Measurements from ENCODE around the gene UBE2H.
A peak's percentile ranks its signal among the peaks of the same experiment; 100 is the strongest.
"Not testable (repeated sequence)": the region's sequence is repeated elsewhere in the genome, so short reads cannot be mapped to it uniquely, and the experiment has no call there.

The UBE2H gene

GRCh38 chr7:129907122-129907736 is 45.5 kb downstream of the UBE2H start:
- no peak for DNase-seq

- DNase-seq: no peak
Observed at GRCh38 chr7:129906700-129907099, 46.1 kb downstream of the UBE2H start.

GRCh38 chr7:129903935-129904334 is 48.8 kb downstream of the UBE2H start:
- DNase-seq: no peak

DNA sequence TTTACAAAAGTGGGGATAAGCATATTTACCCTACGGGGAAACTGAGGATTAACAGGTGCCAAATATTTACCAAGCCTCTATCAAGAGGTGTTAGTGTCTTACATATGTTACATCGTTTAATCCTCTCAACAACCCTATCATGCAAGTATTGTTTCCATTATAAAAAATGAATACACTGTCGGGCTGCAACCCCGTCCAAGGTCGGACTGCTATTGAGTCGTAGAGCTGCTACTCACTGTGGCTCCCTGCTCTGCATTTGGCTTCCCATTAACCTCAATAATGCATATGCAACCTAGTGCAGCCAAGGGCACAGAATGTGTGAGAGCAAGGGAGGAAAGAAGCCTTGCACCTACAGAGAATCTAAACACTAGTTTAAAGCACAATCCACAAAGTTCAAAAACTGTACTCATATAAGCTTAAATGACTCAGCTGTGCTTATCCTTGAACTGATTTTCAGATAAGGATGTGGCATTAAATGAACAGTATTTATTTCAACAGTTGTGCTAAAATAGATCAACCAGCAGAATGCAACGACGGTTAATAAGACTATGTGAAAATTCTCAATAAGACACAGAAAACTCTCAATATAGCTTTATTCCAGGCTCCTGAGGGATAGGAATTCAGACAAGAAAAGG is 49.9 kb downstream of the UBE2H start:
- DNase-seq: no peak

DNA sequence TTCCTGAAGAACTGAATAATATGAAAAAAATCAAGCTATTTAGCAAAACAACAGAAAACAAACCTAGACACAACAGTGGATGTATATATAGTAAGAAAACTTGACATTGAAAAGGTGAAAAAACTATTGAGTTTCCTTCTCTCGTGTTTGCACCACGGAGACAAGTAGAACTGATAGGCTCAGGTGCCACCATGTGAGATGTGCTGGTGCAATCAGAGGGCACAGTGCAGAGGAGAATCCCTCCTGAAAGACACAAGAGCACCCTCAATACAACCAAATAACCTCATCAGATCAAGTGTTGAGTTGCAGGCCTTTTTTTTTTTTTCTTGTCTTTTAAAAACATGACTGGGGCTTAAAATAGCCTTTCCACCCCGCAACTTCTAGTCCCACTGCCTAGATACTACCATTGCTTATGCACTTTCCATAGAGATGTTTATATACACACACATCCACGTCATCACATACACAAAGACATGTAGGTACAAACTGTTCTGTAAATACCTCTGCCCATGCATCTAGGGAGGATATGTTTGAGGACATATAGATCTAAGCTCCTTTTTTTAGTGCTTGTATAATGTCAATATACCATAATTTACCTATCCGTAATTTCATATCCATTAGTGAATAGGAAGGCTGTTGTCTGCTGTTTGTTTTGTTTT is 54.1 kb downstream of the UBE2H start:
- DNase-seq: no peak

DNA sequence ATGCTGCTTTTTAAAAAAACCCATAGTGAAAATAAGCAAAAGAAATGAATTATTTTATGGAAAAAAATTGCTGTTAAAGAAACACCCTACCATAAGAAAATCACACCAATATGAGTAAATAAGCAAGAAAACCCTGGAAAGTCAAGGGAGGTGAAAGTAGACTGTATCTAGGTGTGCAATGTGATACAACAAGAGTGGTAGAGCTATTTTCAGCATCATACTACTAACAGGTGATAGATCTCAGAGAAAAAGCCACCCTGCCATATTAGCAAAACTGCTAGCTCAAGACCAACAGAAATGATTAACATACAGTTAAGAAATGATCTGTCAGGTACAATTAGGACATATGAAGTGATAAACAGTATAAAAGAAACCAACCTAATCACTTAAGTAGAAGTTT is 54.8 kb downstream of the UBE2H start:
- no peak for DNase-seq

GRCh38 chr7:129896568-129897382 is 56.0 kb downstream of the UBE2H start:
- no peak for DNase-seq

GRCh38 chr7:129894184-129894583 is 58.6 kb downstream of the UBE2H start:
- DNase-seq: not testable (repeated sequence)

DNA sequence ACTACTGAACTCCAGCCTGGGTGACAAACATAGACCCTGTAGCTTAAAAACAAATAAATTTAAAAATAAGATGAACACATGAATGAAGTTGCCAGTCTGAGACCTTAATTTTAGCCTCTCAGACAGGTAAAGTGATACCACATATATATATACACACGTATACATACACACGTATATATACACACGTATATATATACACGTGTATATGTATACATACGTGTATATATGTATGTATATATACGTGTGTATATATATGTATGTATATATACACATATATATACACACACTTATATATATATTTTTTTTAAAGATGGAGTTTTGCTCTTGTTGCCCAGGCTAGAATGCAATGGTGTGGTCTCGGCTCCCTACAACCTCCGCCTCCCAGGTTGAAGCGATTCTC is 62.7 kb downstream of the UBE2H start:
- no peak for DNase-seq

- peak; percentile 69 for DNase-seq
Observed at GRCh38 chr7:129889133-129889844, 63.5 kb downstream of the UBE2H start.

DNA sequence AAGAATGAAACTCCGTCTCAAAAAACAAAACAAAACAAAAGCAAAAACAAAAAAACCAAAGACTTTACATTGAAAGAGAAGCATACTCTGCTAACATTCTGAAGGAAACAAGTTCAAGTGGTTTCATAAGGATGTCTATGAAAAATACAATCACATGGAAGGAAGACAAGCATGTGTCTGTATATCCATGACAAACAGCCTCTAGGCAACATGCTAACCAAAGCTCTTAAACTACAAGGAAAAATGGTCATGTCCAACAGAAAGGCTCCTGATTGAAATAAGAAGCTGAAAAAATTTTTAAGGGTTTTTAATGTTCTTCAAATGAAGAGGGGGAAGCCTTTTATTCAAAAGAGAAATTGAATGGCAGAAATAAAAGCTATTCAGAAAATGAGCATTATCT is 64.9 kb downstream of the UBE2H start:
- no peak for DNase-seq

DNA sequence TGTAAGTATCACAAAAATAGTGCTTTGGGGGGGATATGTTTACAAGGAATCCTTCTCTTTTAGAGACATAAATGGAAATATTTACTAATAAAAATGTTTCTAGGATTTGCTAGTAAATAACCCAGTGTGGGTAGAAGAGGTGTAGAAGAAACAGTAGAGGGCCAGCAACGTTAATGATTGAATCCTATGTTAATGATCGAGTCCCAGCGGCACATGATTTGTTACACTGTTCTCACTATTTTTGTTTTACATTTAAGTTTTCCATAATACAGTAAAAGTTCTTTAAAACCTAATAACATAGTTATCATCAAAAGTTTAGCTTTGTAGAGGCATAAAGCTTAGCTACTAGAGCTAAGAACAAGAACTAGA is 66.0 kb downstream of the UBE2H start:
- no peak for DNase-seq

DNA sequence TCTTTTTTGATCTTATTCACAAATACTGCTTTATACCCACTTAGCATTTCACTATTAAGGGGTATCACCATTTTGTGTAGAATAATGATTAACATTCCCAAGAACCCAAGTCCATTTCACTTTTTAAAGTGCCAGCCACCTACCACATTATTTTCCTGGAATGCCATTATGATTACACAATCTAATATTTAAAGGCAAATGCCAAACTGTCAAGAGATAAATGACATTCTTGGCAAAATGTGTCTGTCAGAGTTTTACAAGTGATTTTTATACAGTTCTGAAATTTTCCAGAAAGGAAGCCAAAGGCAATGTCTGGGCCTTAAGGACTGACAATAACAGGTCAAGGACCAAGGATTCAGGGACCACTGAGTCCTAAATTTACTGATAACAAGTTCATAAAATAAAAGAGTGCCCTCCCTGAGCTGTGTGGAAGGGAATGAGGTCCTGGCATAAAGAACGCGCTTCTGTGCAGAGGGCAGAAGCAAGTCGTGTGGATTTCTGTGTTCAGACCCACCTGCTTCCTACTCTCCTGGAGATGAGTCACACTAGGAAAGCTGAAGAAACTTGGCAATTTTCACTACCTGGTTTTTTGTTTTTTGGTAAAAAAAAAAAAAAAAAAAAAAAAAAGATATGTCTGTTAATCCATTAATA is 66.5 kb downstream of the UBE2H start:
- no peak for DNase-seq

GRCh38 chr7:129884495-129884894 is 68.3 kb downstream of the UBE2H start:
- no peak for DNase-seq

- no peak for DNase-seq
Observed at GRCh38 chr7:129883151-129883550, 69.6 kb downstream of the UBE2H start.

- DNase-seq: no peak
Observed at GRCh38 chr7:129882531-129882930, 70.2 kb downstream of the UBE2H start.

DNA sequence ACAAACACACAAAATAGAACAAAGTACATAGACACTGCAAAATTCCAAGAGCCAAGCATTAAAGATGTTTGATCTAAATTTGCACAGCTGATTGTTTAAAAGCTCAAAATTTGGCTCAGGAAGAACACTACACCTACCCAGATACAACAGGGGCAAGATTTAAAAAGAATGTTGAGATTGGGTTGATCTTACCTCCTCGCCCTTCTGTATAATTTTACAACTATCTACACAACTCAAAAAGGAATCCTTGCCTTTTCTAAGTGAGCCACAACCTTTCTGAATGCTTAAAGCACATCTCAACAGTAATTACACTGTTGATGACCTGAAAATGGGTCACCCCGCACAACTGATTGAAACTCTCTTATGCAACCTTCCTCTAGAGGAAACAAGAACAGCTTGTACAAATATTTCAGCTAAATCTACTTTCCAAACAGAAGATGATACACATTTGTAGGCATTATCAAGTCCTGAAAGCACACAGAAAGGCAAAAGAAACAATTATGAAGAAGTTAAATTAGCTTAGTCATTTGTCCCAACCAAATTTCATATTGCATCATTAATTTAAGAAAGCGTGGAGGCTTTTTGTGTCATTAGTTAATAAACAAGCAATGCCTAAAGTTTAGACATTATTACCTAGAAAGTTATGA is 75.5 kb downstream of the UBE2H start:
- no peak for DNase-seq

- no peak for DNase-seq
Observed at GRCh38 chr7:129875745-129876411, 76.9 kb downstream of the UBE2H start.

GRCh38 chr7:129875160-129875559 is 77.6 kb downstream of the UBE2H start:
- no peak for DNase-seq

DNA sequence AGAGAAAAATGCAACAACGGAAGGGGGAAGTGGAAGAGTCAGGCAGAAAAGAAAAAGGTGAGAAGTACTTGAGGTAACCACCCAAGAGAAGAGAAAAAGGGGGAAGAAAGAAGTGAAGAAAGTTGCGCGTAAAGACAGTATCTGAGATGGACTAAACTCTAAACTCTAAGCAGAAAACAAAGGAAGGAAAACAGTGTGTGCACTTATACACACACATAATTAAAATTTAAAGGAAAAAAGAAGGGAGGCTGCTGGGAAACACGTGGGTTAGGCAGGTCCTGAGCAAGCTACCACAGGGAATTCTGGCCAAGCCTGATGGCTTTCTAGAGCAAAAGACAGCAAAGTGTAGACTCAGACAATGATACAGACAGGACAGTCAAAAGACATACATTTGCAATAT is 78.0 kb downstream of the UBE2H start:
- no peak for DNase-seq

DNA sequence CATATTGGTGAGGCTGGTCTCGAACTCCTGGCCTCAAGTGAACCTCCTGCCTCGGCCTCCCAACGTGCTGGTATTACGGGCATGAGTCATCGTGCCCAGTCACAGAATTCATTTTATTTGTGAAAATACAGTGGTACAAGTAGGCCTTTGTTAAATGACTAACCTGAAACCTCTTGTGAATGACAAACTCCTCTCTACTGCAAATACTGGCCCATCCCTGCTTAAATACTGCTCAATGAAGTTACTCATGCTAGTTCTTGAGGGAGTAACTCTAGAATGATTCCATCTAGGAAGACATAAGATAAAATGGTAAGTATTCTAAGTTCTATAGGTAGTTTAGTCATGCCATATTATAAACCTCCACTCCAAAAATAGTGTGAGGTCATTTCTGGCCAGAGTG is 80.7 kb downstream of the UBE2H start:
- DNase-seq: no peak
